OCI-LY7 (cell line): ENCODE measurements around the gene OR10A4.

Experiments used
- EZH2phosphoT487 ChIP-seq: fragments of 200-600 bp; sonication (generic); IDR thresholded peaks from 2 replicates; pipeline ENCODE4 v1.6.1; 2018; ENCODE audit warnings: low read depth, borderline replicate concordance, mild to moderate bottlenecking, mixed run types, antibody characterized with exemption, low read length, moderate library complexity, mixed read lengths
- TF ChIP-seq, protein P1 (sequence below): fragments of 200-600 bp; sonication (generic); conservative IDR thresholded peaks from 2 replicates; pipeline ENCODE4 v1.5.1; 2014; ENCODE audit warnings: mild to moderate bottlenecking, antibody characterized with exemption, low read length, moderate library complexity, mixed read lengths

DNA sequence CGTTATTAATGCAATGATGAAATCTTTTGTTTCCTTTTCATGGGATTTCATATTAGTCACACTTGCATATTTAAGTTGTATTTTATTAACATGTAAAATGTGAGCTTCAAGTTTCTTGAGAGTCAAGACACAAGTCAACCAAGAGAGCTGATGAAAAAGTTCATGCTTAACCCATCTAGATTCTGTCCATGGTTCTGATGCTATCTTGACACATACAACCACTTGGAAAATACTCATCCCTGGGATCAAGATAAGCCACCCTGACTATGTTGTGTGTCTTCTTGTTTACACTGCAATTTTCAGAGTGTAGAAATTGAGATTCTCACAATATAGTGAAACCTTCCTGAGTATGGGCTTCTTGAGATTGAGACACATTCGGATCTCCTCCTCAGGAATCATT is 664 bp upstream of the OR10A4 start:
- TF ChIP-seq, protein P1, sequence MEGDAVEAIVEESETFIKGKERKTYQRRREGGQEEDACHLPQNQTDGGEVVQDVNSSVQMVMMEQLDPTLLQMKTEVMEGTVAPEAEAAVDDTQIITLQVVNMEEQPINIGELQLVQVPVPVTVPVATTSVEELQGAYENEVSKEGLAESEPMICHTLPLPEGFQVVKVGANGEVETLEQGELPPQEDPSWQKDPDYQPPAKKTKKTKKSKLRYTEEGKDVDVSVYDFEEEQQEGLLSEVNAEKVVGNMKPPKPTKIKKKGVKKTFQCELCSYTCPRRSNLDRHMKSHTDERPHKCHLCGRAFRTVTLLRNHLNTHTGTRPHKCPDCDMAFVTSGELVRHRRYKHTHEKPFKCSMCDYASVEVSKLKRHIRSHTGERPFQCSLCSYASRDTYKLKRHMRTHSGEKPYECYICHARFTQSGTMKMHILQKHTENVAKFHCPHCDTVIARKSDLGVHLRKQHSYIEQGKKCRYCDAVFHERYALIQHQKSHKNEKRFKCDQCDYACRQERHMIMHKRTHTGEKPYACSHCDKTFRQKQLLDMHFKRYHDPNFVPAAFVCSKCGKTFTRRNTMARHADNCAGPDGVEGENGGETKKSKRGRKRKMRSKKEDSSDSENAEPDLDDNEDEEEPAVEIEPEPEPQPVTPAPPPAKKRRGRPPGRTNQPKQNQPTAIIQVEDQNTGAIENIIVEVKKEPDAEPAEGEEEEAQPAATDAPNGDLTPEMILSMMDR, result no peak
- no peak for TF ChIP-seq EZH2phosphoT487
